ENCODE results near the gene KLHL2. TPM values are rescaled to one million over a fixed set of nuclear protein-coding genes. Genes with fewer than 3 reads are reported as not detected.

KLHL2 gene
- total and polyA plus RNA-seq, 8 donors, result 4.1 to 12.2 (median 6.9) TPM

DNA sequence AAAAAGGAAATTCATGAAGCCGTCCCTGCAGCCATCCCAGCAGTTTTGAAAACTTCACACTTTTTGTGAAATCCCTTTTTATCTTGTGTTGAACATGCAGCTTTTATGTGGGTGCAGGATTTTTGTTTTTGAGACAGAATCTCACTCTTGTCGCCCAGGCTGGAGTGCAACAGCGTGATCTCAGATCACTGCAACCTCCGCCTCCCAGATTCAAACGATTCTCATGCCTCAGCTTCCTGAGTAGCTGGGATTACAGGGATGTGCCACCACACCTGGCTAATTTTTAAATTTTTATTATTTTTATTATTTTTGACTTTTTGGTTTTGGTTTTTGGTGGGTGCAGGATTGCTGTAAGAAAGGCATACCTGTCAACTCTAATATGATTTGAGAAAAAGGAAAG, 112.1 kb downstream of the KLHL2 start:
- H3K4me3 ChIP-seq, result no peak overlapping the region
- H3K27ac ChIP-seq, result no peak overlapping the region
- FAIRE-seq, result no peak
- H3K27me3 ChIP-seq, result no peaks in the 10 kb centered on the region
- intact Hi-C loops (cut with DNase I), result no loop called here
- H3K9me3 ChIP-seq, result no peaks in the 10 kb centered on the region
- ATAC-seq, result no peak
- H3K4me1 ChIP-seq, result no peaks in the 10 kb centered on the region
- WGBS, 2 donors, result 96 to 98% methylated on average over 5 of the region's 5 CpGs
- H3K36me3 ChIP-seq, result no peaks in the 10 kb centered on the region
- DNase-seq, result no peak
- TF ChIP-seq, protein P1, sequence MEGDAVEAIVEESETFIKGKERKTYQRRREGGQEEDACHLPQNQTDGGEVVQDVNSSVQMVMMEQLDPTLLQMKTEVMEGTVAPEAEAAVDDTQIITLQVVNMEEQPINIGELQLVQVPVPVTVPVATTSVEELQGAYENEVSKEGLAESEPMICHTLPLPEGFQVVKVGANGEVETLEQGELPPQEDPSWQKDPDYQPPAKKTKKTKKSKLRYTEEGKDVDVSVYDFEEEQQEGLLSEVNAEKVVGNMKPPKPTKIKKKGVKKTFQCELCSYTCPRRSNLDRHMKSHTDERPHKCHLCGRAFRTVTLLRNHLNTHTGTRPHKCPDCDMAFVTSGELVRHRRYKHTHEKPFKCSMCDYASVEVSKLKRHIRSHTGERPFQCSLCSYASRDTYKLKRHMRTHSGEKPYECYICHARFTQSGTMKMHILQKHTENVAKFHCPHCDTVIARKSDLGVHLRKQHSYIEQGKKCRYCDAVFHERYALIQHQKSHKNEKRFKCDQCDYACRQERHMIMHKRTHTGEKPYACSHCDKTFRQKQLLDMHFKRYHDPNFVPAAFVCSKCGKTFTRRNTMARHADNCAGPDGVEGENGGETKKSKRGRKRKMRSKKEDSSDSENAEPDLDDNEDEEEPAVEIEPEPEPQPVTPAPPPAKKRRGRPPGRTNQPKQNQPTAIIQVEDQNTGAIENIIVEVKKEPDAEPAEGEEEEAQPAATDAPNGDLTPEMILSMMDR (IDR thresholded peaks at IDR 0.05), result no peak

- DNase-seq, result no peak
- TF ChIP-seq, protein P1 (IDR thresholded peaks at IDR 0.05), result no peak
- no peaks in the 10 kb centered on the region for H3K27me3 ChIP-seq
- no peak overlapping the region for H3K27ac ChIP-seq
- no peaks in the 10 kb centered on the region for H3K36me3 ChIP-seq
- peaks cover 4 to 22% (median 12%) of the 10 kb centered on the region in 3 donors for H3K4me1 ChIP-seq
- H3K9me3 ChIP-seq, result no peaks in the 10 kb centered on the region
- no peak for FAIRE-seq
- WGBS, 2 donors, result 78 to 79% methylated on average over 7 of the region's 7 CpGs
- no peak for ATAC-seq
- intact Hi-C loops (cut with DNase I), result no loop called here
- no peak overlapping the region for H3K4me3 ChIP-seq
Measured at GRCh38 chr4:165324236-165324917, 117.0 kb downstream of the KLHL2 start.

- FAIRE-seq, result no peak
- no peak for ATAC-seq
- WGBS, 2 donors, result 91 to 96% methylated on average over 3 of the region's 3 CpGs
- Histone ChIP-seq H3K27ac (no peak overlapping the region), H3K4me1 (peaks cover 5 to 23% (median 17%) of the 10 kb centered on the region in 3 donors), H3K9me3 (no peaks in the 10 kb centered on the region), H3K36me3 (no peaks in the 10 kb centered on the region), H3K4me3 (no peak overlapping the region), H3K27me3 (no peaks in the 10 kb centered on the region)
- no peak for DNase-seq
- TF ChIP-seq, protein P1 (IDR thresholded peaks at IDR 0.05), result no peak
- intact Hi-C loops (cut with DNase I), result no loop called here
Measured at GRCh38 chr4:165324918-165325304, 117.5 kb downstream of the KLHL2 start.

- TF ChIP-seq, protein P1 (IDR thresholded peaks at IDR 0.05), result no peak
- no peak for ATAC-seq
- no peak for FAIRE-seq
- H3K36me3 ChIP-seq, result no peaks in the 10 kb centered on the region
- H3K4me1 ChIP-seq, result peaks cover 8 to 31% (median 26%) of the 10 kb centered on the region in 3 donors
- no peaks in the 10 kb centered on the region for H3K9me3 ChIP-seq
- intact Hi-C loops (cut with DNase I), result no loop called here
- H3K4me3 ChIP-seq, result peak overlapping the region in 2 of 4 donors; percentile 38 to 75
- peak in 1 of 6 donors; percentile 9 for DNase-seq
- H3K27me3 ChIP-seq, result no peaks in the 10 kb centered on the region
- peak overlapping the region in 2 of 4 donors; percentile 83 to 87 for H3K27ac ChIP-seq
- 44 to 49% methylated on average over 8 of the region's 8 CpGs for WGBS, 2 donors
Measured at GRCh38 chr4:165325732-165326512, 118.6 kb downstream of the KLHL2 start.
